MG63 (cell line): ENCODE results near the gene PAX3. TPM values are rescaled to one million over a fixed set of nuclear protein-coding genes. Genes with fewer than 3 reads are reported as not detected.

Source experiments
- DNase-seq: peaks from one replicate; pipeline ENCODE4 v3.0.0-alpha.2; 2020
- H3K27me3 ChIP-seq: fragments of 250-450 bp; sonication (Bioruptor Pico); 2 replicates; pipeline ENCODE4 v1.5.1; 2020; ENCODE audit warnings: mild to moderate bottlenecking, moderate library complexity
- H3K36me3 ChIP-seq: fragments of 250-450 bp; sonication (Bioruptor Pico); 2 replicates; pipeline ENCODE4 v1.5.1; 2020; ENCODE audit warnings: mild to moderate bottlenecking, moderate library complexity
- H3K4me3 ChIP-seq: fragments of 250-450 bp; sonication (Bioruptor Pico); 2 replicates; pipeline ENCODE4 v1.5.1; 2020; ENCODE audit warnings: mild to moderate bottlenecking, moderate library complexity
- H3K9me3 ChIP-seq: fragments of 250-450 bp; sonication (Bioruptor Pico); 2 replicates; pipeline ENCODE4 v1.5.1; 2020; ENCODE audit warnings: mild to moderate bottlenecking, moderate library complexity
- total RNA-seq: library from RNA; depleted of rRNA; stranded (reverse); fragments of >200 nt; shearing (Covaris generic); gene quantifications from 2 replicates; pipeline ENCODE4 v1.2.3, GENCODE V29; 2014; ENCODE audit warnings: low replicate concordance

Gene PAX3
- total RNA-seq, 1 experiment from 2014 or later: 9.4 TPM

DNA sequence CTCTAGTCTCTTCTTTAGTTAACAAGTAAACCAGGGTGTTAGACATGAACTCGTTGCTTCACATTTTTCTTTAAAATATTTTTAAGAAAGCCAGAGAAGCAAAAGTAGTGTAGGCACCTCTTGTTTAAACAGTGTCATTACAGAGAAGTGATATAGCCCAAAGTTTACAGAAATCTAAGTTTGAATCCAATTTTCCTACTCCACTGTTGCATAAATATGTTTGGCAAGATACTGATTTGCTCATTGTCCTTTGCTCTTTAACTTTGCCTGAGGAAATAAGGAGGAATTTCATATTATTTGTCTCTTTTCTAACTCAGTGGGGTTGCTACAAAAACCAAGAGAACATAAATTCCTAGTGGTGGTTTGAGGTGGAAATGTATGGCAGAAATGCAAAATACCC, 81.1 kb downstream of the PAX3 start:
- H3K4me3 ChIP-seq: no peak overlapping the region

DNA sequence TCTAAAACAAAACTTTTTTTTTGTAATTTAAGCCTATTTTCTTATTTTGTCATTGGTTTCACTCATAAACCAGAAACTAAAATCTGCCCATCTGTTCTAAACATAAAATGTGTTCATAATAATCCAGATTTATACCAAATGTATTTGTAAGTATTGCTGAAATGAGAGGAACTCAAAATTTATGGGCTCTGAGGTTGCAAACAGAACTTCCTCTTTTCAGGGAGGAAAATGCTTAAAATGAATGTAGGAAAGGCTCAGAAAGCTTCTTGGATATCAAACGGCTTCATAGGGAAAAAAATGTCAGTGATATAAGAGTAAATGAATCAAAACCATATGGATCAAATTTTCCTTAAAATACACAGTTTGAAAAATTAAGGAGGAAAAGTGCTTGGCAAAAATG, 83.9 kb downstream of the PAX3 start:
- Histone ChIP-seq H3K36me3 (peaks cover 7% of the 10 kb centered on the region), H3K27me3 (no peaks in the 10 kb centered on the region), H3K4me3 (no peak overlapping the region), H3K9me3 (no peaks in the 10 kb centered on the region)
- no peak for DNase-seq

More for the DNA sequence above, 81.1 kb downstream of the PAX3 start:
- Histone ChIP-seq H3K36me3 (peaks cover 16% of the 10 kb centered on the region), H3K27me3 (no peaks in the 10 kb centered on the region), H3K9me3 (no peaks in the 10 kb centered on the region)
- no peak for DNase-seq

GRCh38 chr2:222213049-222213448, 85.7 kb downstream of the PAX3 start:
- no peaks in the 10 kb centered on the region for H3K9me3 ChIP-seq
- no peak for DNase-seq
- peaks cover 9% of the 10 kb centered on the region for H3K36me3 ChIP-seq
- H3K4me3 ChIP-seq: no peak overlapping the region
- H3K27me3 ChIP-seq: no peaks in the 10 kb centered on the region

- no peaks in the 10 kb centered on the region for H3K27me3 ChIP-seq
- no peaks in the 10 kb centered on the region for H3K9me3 ChIP-seq
- no peak overlapping the region for H3K4me3 ChIP-seq
- DNase-seq: no peak
- H3K36me3 ChIP-seq: peaks cover 10% of the 10 kb centered on the region
Observed at GRCh38 chr2:222212571-222212970, 86.2 kb downstream of the PAX3 start.

DNA sequence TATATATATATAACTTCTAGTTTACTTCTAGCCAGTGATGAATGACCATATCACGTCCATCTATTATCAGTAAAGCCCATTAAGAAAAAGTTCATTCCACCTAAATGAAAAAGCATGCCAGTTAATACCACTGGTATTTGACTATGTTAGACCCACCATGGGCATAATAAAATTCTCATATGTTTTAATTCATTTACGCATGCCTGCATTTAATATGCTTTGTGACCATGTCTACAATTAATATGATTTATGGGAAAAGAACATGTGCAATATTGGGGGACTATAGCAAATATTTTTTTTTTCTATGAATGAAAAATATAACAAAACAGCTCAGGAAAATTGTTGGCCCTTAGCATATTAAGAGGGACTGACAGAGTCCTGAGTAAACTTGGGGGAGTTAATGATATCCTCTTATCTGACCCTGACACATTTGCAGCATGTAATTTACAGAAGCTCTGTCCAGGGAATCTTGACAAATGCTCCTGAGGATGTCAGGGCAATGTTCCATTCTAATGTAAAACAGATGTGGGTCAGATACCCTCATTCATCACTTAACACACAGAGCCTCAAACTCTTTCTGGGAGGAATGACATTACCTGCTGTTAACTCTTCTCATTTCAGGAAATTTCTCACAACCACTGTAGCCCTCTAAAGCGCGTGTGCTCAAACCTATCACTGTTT, 90.6 kb downstream of the PAX3 start:
- H3K9me3 ChIP-seq: no peaks in the 10 kb centered on the region
- DNase-seq: no peak
- H3K36me3 ChIP-seq: 0 out of 2 replicates have a peak, but pooled peaks cover 7% of the 10 kb centered on the region
- no peak overlapping the region for H3K4me3 ChIP-seq
- no peaks in the 10 kb centered on the region for H3K27me3 ChIP-seq

- 0 out of 2 replicates have a peak, but pooled peaks cover 7% of the 10 kb centered on the region for H3K36me3 ChIP-seq
- no peak for DNase-seq
- no peak overlapping the region for H3K4me3 ChIP-seq
- H3K27me3 ChIP-seq: no peaks in the 10 kb centered on the region
- no peaks in the 10 kb centered on the region for H3K9me3 ChIP-seq
Observed at GRCh38 chr2:222205136-222205535, 93.7 kb downstream of the PAX3 start.

GRCh38 chr2:222203041-222203440, 95.8 kb downstream of the PAX3 start:
- H3K36me3 ChIP-seq: 0 out of 2 replicates have a peak, but pooled peaks cover 3% of the 10 kb centered on the region
- no peaks in the 10 kb centered on the region for H3K27me3 ChIP-seq
- DNase-seq: no peak

DNA sequence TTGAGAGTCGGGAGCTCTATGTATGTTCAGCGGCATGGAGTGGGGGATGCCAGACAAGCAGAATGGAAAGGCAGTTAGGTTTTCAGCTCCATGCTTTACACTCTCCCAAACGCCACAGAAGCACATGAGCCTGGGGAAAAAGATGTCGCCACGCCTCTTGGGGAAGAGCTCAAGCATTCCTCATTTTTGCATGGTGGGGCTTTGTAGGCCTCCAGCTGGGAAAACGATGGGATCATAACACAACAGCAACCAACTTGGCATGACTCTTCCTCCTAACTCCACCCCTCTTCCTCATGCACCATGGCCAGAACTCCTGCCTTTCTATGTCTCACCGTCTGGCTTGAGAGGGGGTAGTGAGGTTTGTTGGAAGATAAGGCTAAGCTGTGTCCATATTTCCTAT, 102.6 kb downstream of the PAX3 start:
- Histone ChIP-seq H3K9me3 (no peaks in the 10 kb centered on the region), H3K36me3 (no peaks in the 10 kb centered on the region), H3K27me3 (no peaks in the 10 kb centered on the region), H3K4me3 (no peak overlapping the region)
- peak; percentile 5 for DNase-seq

More at GRCh38 chr2:222203041-222203440, 95.8 kb downstream of the PAX3 start:
- no peak overlapping the region for H3K4me3 ChIP-seq
- H3K9me3 ChIP-seq: no peaks in the 10 kb centered on the region

DNA sequence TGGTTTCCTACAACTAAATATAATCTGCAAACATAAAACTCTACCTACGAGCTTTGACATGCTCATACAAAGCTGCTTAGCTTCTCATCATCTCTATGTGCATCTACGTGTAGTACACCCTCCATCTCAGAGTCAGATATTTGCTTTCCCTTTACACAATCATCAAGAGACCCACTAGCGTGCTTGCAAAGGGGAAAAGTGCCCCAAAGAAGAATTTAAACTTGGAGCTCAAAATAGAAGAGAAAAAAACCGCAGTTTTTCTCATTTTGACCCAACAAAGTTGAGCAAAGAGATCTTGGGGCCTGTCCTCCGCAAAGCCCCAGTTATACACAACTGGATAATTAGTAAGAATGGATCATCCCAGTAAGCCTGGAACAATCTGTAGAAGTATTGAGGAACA, 104.1 kb downstream of the PAX3 start:
- H3K36me3 ChIP-seq: no peaks in the 10 kb centered on the region
- no peak overlapping the region for H3K4me3 ChIP-seq
- no peaks in the 10 kb centered on the region for H3K27me3 ChIP-seq
- H3K9me3 ChIP-seq: no peaks in the 10 kb centered on the region
- no peak for DNase-seq

DNA sequence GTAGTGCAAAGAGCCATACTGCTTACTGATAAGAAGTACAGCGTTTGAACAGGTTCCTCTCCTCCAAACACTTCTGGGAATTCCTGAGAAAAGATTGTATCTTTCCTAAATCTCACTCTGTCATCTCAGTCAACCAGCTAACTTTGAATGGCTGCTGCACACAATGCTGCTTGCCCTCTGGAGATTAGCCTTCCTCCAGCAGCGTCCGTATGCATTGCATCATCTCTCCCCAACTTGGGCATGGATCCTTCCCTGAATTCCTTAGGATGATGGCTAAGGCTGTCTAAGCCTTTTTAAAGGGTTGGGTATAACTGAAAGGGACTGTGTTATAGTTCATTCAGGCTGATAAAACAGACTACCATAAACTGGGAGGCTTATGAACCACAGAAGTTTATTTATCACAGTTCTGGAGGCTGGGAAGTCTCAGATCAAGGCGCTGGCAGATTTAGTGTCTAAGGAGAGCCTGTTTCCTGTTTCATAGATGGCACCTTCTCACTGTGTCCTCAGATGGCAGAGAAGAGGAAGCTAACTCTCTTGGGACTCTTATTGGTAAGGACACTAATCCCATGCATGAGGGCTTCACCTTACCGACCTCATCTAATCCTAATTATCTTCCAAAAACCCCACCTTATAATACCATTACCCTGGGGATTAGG, 105.3 kb downstream of the PAX3 start:
- peak; percentile 16 for DNase-seq
- Histone ChIP-seq H3K36me3 (no peaks in the 10 kb centered on the region), H3K4me3 (no peak overlapping the region), H3K27me3 (no peaks in the 10 kb centered on the region), H3K9me3 (no peaks in the 10 kb centered on the region)

DNA sequence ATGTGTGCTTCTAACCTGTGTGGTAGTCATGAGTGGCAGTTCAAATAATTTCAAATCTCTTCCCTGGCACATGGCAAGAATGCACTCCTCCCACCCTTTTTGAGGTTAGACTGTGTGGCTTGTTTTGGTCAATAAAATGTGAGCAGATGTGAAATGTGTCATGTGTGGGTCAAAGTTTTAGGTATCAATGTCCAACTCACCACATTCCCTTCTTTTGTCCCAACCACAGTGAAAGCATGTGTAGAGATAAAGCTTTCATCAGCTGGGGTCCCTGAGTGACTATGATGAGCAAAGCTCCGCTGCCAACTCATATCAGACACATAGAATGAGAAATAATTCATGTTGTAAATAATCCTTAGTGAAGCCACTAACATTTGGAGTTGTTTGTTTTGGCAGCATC, 118.2 kb downstream of the PAX3 start:
- H3K9me3 ChIP-seq: no peaks in the 10 kb centered on the region
- DNase-seq: no peak
- H3K4me3 ChIP-seq: no peak overlapping the region
- peaks cover 10% of the 10 kb centered on the region for H3K27me3 ChIP-seq
- no peaks in the 10 kb centered on the region for H3K36me3 ChIP-seq

DNA sequence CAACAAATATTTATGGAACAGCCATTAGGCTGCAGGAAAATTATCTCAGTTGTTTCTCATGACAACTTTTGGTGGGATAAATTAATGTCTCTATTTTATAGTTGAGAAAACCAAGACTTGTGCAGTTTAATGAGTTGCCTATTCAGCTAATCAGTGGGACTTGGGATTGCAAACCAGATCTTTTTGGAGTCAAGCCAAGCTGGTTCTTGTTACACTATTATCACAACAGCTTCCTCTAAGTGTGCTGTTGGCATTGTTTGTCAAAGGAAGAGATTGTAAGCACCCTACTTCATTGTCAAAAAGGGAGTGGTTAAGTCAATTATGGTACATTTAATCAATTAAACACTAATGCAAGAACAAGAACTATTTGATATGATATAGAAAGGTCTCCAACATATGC, 119.2 kb downstream of the PAX3 start:
- Histone ChIP-seq H3K27me3 (peaks cover 18% of the 10 kb centered on the region), H3K36me3 (no peaks in the 10 kb centered on the region), H3K9me3 (no peaks in the 10 kb centered on the region), H3K4me3 (no peak overlapping the region)
- DNase-seq: no peak

DNA sequence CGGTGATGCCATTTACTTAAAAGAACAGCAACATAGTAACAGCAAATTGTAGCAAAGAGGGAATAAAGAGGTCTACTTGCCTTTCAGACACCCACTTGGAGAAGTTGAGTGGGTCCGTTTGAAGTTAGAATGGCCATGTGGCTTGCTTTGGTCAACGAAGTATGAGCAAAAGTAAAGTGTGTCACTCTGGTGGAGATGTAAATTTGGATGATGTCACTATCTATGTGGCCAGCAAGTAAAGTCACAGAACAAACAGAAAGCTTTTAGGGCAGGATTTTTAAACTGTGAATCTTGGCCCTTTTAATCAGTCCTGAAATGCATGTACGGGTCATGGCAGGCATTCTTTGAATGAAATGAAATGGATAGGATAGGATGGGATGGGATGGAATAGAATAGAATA, 120.3 kb downstream of the PAX3 start:
- peaks cover 24% of the 10 kb centered on the region for H3K27me3 ChIP-seq
- no peaks in the 10 kb centered on the region for H3K36me3 ChIP-seq
- no peak for DNase-seq
- H3K9me3 ChIP-seq: no peaks in the 10 kb centered on the region
- H3K4me3 ChIP-seq: no peak overlapping the region

GRCh38 chr2:222176890-222177289, 121.9 kb downstream of the PAX3 start:
- Histone ChIP-seq H3K4me3 (no peak overlapping the region), H3K27me3 (peaks cover 27% of the 10 kb centered on the region), H3K36me3 (no peaks in the 10 kb centered on the region), H3K9me3 (no peaks in the 10 kb centered on the region)
- no peak for DNase-seq

DNA sequence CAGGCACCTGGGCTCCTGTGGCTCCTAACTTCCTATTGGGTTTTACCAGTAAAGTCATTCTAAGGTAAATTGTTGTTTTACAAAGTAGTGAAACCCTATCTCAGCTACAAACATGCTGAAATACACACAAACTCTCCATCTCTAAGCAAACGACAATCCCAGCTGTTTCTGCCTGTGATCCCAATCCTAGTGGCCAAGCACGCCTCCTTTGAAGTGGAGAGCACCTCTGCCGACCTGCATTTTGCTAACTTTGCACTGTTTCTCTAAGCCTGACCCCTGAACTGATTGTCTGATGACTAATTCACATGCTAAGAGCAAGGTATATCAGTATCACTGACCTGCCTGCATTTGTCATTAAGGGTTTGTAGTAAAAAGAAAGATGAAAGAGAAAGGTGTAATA, 124.3 kb downstream of the PAX3 start:
- Histone ChIP-seq H3K4me3 (no peak overlapping the region), H3K9me3 (no peaks in the 10 kb centered on the region), H3K36me3 (no peaks in the 10 kb centered on the region), H3K27me3 (peaks cover 27% of the 10 kb centered on the region)
- DNase-seq: no peak

DNA sequence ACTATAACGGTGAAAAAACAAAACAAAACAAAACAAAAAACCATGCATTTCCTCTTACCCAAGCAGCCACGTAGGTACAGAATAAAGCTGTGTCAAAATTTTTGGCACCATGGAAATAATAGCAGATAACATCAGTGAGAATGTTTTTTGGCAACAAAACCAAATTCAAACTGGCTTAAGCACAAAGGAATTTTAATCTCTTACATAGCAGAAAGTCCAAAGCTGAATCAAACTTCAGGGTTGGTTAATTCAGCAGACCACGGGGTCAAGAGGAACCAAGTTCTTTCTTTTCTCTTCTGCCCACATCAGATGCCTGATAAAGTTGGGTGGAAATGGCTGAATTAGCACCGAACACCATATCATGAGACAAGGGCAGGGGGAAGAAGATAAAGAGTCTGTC, 129.5 kb downstream of the PAX3 start:
- no peaks in the 10 kb centered on the region for H3K36me3 ChIP-seq

DNA sequence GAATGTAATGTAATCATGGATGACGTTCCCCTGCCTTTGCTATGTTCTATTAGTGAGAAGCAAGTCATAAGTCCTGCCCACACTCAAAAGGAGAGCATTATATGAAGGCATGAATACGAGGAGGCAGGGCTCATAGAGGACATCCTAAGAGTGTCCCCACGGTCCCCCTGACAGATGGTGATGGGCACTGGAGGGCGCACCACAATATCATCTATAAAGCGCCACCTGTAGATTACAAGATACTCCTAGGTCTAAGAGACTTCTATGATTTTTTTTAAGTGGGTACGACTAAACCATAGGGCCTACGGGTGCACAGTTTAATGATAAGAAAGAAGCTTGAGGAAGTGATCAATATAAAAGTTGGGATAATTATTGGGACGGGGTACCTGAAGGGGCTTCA, 131.0 kb downstream of the PAX3 start:
- DNase-seq: no peak
- Histone ChIP-seq H3K4me3 (no peak overlapping the region), H3K36me3 (no peaks in the 10 kb centered on the region), H3K9me3 (no peaks in the 10 kb centered on the region), H3K27me3 (peaks cover 6% of the 10 kb centered on the region)

More for the DNA sequence above, 129.5 kb downstream of the PAX3 start:
- peaks cover 9% of the 10 kb centered on the region for H3K27me3 ChIP-seq
- no peak for DNase-seq
- H3K9me3 ChIP-seq: no peaks in the 10 kb centered on the region
- H3K4me3 ChIP-seq: no peak overlapping the region

- no peak overlapping the region for H3K4me3 ChIP-seq
- H3K27me3 ChIP-seq: peaks cover 6% of the 10 kb centered on the region
- no peaks in the 10 kb centered on the region for H3K9me3 ChIP-seq
- H3K36me3 ChIP-seq: no peaks in the 10 kb centered on the region
- no peak for DNase-seq
Observed at GRCh38 chr2:222160944-222161343, 137.9 kb downstream of the PAX3 start.
